Astrocyte of the hippocampus (primary cell): Measurements from ENCODE around the gene DISC1.
"Not testable (repeated sequence)": the region's sequence is repeated elsewhere in the genome, so short reads cannot be mapped to it uniquely, and the experiment has no call there.

Experiments
- DNase-seq: peaks from one replicate; pipeline ENCODE4 v3.0.0; 2011; ENCODE audit warnings: low read depth, low spot score

Gene DISC1

GRCh38 chr1:231626535-231626950, at the start of gene DISC1:
Gene DISC1 (plus strand): TSS chr1:231626790. CDS start chr1:231626868, 78 bp downstream.
- DNase-seq = peak; percentile 92

GRCh38 chr1:231576804-231577718, 49.5 kb upstream of the DISC1 start:
- DNase-seq = no peak

GRCh38 chr1:231580874-231581273, 45.7 kb upstream of the DISC1 start:
- no peak for DNase-seq

- no peak for DNase-seq
Measured at GRCh38 chr1:231581859-231582258, 44.7 kb upstream of the DISC1 start.

- DNase-seq = no peak
Measured at GRCh38 chr1:231583376-231583775, 43.2 kb upstream of the DISC1 start.

GRCh38 chr1:231584117-231584516, 42.5 kb upstream of the DISC1 start:
- peak; percentile 48 for DNase-seq

GRCh38 chr1:231584921-231585320, 41.7 kb upstream of the DISC1 start:
- DNase-seq = no peak

GRCh38 chr1:231590453-231591198, 36.0 kb upstream of the DISC1 start:
- DNase-seq = peak; percentile 79

GRCh38 chr1:231591466-231591865, 35.1 kb upstream of the DISC1 start:
- no peak for DNase-seq

- DNase-seq = no peak
Measured at GRCh38 chr1:231592809-231593208, 33.8 kb upstream of the DISC1 start.

GRCh38 chr1:231593264-231593663, 33.3 kb upstream of the DISC1 start:
- not testable (repeated sequence) for DNase-seq

GRCh38 chr1:231594123-231594522, 32.5 kb upstream of the DISC1 start:
- no peak for DNase-seq

GRCh38 chr1:231594749-231595148, 31.8 kb upstream of the DISC1 start:
- no peak for DNase-seq

- no peak for DNase-seq
Measured at GRCh38 chr1:231596337-231596791, 30.2 kb upstream of the DISC1 start.

GRCh38 chr1:231597971-231598370, 28.6 kb upstream of the DISC1 start:
- DNase-seq = no peak

GRCh38 chr1:231600458-231600976, 26.1 kb upstream of the DISC1 start:
- no peak for DNase-seq

- DNase-seq = no peak
Measured at GRCh38 chr1:231601824-231602672, 24.5 kb upstream of the DISC1 start.

- DNase-seq = no peak
Measured at GRCh38 chr1:231602673-231602984, 24.0 kb upstream of the DISC1 start.

- peak; percentile 68 for DNase-seq
Measured at GRCh38 chr1:231603598-231604275, 22.9 kb upstream of the DISC1 start.

- no peak for DNase-seq
Measured at GRCh38 chr1:231604276-231604621, 22.3 kb upstream of the DISC1 start.
